Neural crest cell (in vitro differentiated cells): ENCODE results near the gene SLC35E1. TPM values are rescaled to one million over a fixed set of nuclear protein-coding genes. Genes with fewer than 3 reads are reported as not detected.

ENCODE experiments used
- DNase-seq: peaks from one replicate; pipeline ENCODE4 v3.0.0; 2021; ENCODE audit warnings: low read depth, mixed read lengths, low spot score
- H3K27ac Mint-ChIP-seq: one replicate; pipeline ENCODE4 v1.8.0; 2021; ENCODE audit warnings: mild to moderate bottlenecking, mixed read lengths; ENCODE audit not compliant: unreplicated experiment
- H3K27me3 Mint-ChIP-seq: 2 replicates; pipeline ENCODE4 v1.8.0; 2021; ENCODE audit warnings: low read depth, mild to moderate bottlenecking, mixed read lengths
- H3K36me3 Mint-ChIP-seq: 2 replicates; pipeline ENCODE4 v1.8.0; 2021; ENCODE audit warnings: low read depth, mild to moderate bottlenecking, mixed read lengths
- H3K4me1 Mint-ChIP-seq: 2 replicates; pipeline ENCODE4 v1.8.0; 2021; ENCODE audit warnings: mixed read lengths
- H3K4me3 Mint-ChIP-seq: one replicate; pipeline ENCODE4 v1.8.0; 2021; ENCODE audit warnings: mild to moderate bottlenecking, mixed read lengths
- H3K9me3 Mint-ChIP-seq: 2 replicates; pipeline ENCODE4 v1.8.0; 2021; ENCODE audit warnings: mixed read lengths
- CTCF ChIP-seq: fragments of 200-600 bp; sonication (generic); conservative IDR thresholded peaks from 2 replicates; pipeline ENCODE4 v1.5.0; 2021; ENCODE audit warnings: antibody characterized with exemption, mild to moderate bottlenecking
- total RNA-seq: library from RNA; stranded (reverse); gene quantifications from 2 replicates; pipeline ENCODE4 v1.2.1, GENCODE V29; 2021

Gene SLC35E1
- total RNA-seq, 1 donor from 2014 or later: 32.5 TPM

GRCh38 chr19:16536130-16536529, 36.1 kb downstream of the SLC35E1 start:
- Mint-ChIP-seq H3K27ac (no peak overlapping the region), H3K36me3 (peaks cover 19% of the 10 kb centered on the region), H3K4me3 (peak overlapping the region; percentile 27), H3K9me3 (no peaks in the 10 kb centered on the region), H3K27me3 (no peaks in the 10 kb centered on the region), H3K4me1 (peaks cover 9% of the 10 kb centered on the region)
- no peak for DNase-seq
- TF ChIP-seq CTCF: no peak

DNA sequence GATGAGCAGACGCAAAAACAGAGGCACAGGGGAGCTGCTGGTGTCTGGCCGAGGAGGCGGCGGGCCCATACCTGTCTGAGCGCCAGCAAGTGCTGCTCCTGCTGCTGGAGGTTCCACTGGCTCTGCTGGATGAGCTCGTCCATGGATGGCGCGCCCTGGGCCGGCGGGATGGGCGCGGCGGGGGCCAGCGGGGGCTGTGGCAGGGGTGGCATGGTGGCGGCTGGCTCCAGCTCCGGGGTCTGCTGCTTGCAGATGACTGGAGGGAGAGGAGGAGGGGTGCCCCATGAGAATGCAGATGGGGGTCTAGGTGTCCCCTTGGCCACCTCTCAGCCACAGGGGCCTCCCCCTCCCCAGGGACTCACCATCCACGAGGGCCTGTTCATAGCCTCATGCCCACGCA, 36.8 kb downstream of the SLC35E1 start:
- Mint-ChIP-seq H3K4me1 (peaks cover 6% of the 10 kb centered on the region), H3K36me3 (peaks cover 19% of the 10 kb centered on the region), H3K27ac (no peak overlapping the region), H3K9me3 (no peaks in the 10 kb centered on the region), H3K27me3 (no peaks in the 10 kb centered on the region), H3K4me3 (peak overlapping the region; percentile 27)
- no peak for TF ChIP-seq CTCF
- no peak for DNase-seq

DNA sequence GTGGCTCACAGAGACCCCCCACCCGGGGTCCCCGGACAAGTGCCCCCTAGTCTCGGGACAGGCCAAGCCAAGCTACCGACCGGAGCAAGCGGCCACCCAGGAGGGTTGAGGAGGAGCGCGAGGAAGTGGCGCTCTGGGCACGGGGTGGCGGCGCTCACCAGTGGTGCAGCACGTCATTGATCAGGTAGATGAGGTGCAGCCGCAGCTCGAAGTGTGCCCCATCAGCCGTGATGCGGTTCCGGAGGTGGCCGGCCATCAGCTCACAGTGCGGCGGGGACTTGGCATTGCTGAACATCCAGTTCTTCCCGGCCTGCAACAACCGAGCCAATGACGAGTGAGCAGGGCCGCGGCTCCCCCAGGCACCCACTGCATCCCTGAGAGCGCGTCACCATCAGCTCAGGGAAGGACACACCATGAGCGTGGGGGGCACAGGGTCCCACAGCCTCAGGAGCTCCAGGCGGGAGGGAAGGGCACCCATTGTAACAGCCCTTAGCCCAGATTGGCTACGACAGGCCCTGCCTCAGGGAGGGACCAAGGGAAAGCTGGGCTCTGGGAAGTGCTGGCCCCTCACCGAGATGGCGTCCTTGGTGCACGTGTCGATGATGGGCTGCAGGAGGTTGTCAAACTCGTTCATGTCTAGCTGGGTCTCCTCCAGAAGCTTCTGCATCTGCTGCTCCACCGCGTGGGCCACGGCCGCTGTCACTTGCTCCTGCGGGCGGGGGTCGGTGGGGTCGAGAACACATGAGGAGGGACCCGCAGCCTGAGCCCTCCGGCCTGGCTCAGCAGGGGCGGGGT, 39.6 kb downstream of the SLC35E1 start:
- no peaks in the 10 kb centered on the region for H3K9me3 Mint-ChIP-seq

GRCh38 chr19:16531380-16531669, 40.9 kb downstream of the SLC35E1 start:
- Mint-ChIP-seq H3K27me3 (no peaks in the 10 kb centered on the region), H3K27ac (no peak overlapping the region), H3K4me1 (no peaks in the 10 kb centered on the region), H3K36me3 (peaks cover 7% of the 10 kb centered on the region), H3K9me3 (no peaks in the 10 kb centered on the region), H3K4me3 (no peak overlapping the region)
- no peak for DNase-seq
- no peak for TF ChIP-seq CTCF

More for the DNA sequence above, 39.6 kb downstream of the SLC35E1 start:
- Mint-ChIP-seq H3K4me1 (no peaks in the 10 kb centered on the region), H3K27ac (no peak overlapping the region), H3K36me3 (peaks cover 9% of the 10 kb centered on the region), H3K27me3 (no peaks in the 10 kb centered on the region), H3K4me3 (no peak overlapping the region)
- no peak for DNase-seq
- no peak for TF ChIP-seq CTCF

DNA sequence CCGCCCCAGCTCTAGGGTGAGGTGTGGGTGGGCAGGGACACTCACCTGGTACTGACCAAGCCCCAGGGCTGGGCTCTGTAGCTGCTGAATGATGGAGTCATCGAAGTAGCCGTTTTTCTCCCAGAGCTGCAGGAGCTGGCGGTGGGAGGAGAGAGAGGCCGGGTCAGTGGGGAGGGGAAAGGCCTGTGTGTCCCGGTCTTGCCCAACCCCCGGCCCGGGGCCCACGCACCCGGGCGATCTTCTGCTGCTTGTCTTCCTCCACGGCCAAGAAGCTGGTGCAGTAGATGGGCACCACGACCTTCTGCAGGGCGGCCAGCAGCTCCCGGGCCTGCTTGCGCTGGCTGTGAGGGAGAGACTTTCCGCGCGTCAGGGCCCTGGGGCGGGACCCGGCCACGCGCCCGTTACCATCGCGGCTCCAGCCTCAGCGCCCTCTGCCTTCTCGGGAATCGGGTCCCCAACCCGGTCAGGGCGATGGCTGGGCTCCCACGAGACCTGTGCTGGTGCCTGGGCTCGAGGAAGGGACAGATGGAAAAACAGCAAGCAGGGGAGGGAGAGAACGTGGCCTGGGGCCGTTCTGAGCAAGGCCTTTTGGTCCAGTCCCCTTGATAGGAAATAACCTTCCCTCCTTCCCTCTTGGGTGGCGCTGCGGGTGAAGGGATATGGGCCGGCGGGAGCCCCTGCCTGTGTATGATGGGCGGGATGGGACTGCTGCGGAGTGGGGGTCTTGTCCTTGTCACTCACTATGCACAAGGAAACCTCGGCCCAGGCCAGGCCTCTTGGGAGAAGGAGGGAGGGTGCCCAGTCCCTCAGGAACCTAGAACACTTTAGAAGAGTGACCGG, 41.5 kb downstream of the SLC35E1 start:
- no peak for DNase-seq
- no peak overlapping the region for H3K27ac Mint-ChIP-seq
- peaks cover 7% of the 10 kb centered on the region for H3K36me3 Mint-ChIP-seq
- H3K4me1 Mint-ChIP-seq: no peaks in the 10 kb centered on the region
- H3K27me3 Mint-ChIP-seq: no peaks in the 10 kb centered on the region
- no peak for TF ChIP-seq CTCF
- no peak overlapping the region for H3K4me3 Mint-ChIP-seq
- no peaks in the 10 kb centered on the region for H3K9me3 Mint-ChIP-seq
